Dedifferentiated amniotic fluid mesenchymal stem cell (primary cell): ENCODE measurements around the gene PLAGL1.
A peak's percentile ranks its signal among the peaks of the same experiment; 100 is the strongest.
"Not testable (repeated sequence)": the region's sequence is repeated elsewhere in the genome, so short reads cannot be mapped to it uniquely, and the experiment has no call there.

Experiments used
- DNase-seq: peaks from one replicate; pipeline ENCODE4 v3.0.0-alpha.2; 2016; ENCODE audit errors: extremely low spot score

The PLAGL1 gene

GRCh38 chr6:144009628-144010027 lies 1.6 kb upstream of the PLAGL1 start:
- DNase-seq: not testable (repeated sequence)

- DNase-seq: no peak
These were observed 787 bp upstream of the PLAGL1 start for GRCh38 chr6:144008846-144009245.

GRCh38 chr6:144007478-144008119 lies 460 bp downstream of the PLAGL1 start:
- no peak for DNase-seq

GRCh38 chr6:144006736-144007477 lies 1.2 kb downstream of the PLAGL1 start:
- peak; percentile 43 for DNase-seq

- no peak for DNase-seq
These were observed 8.7 kb downstream of the PLAGL1 start for GRCh38 chr6:143999406-143999805.

- DNase-seq: no peak
These were observed 9.4 kb downstream of the PLAGL1 start for GRCh38 chr6:143998686-143999085.

- no peak for DNase-seq
These were observed 14.0 kb downstream of the PLAGL1 start for GRCh38 chr6:143993965-143994646.

- no peak for DNase-seq
These were observed 15.8 kb downstream of the PLAGL1 start for GRCh38 chr6:143992285-143992684.

GRCh38 chr6:143986463-143987065 lies 21.5 kb downstream of the PLAGL1 start:
- DNase-seq: no peak

- DNase-seq: no peak
These were observed 23.4 kb downstream of the PLAGL1 start for GRCh38 chr6:143984666-143985065.

- DNase-seq: no peak
These were observed 25.1 kb downstream of the PLAGL1 start for GRCh38 chr6:143982968-143983367.

GRCh38 chr6:143980921-143981320 lies 27.1 kb downstream of the PLAGL1 start:
- DNase-seq: no peak

- DNase-seq: no peak
These were observed 31.2 kb downstream of the PLAGL1 start for GRCh38 chr6:143976806-143977349.

GRCh38 chr6:143974089-143974488 lies 34.0 kb downstream of the PLAGL1 start:
- no peak for DNase-seq

GRCh38 chr6:143973097-143973966 lies 34.7 kb downstream of the PLAGL1 start:
- no peak for DNase-seq

- peak; percentile 32 for DNase-seq
These were observed 36.4 kb downstream of the PLAGL1 start for GRCh38 chr6:143971482-143972205.

- DNase-seq: peak; percentile 21
These were observed 37.4 kb downstream of the PLAGL1 start for GRCh38 chr6:143970456-143971218.

- DNase-seq: no peak
These were observed 39.0 kb downstream of the PLAGL1 start for GRCh38 chr6:143969077-143969476.

- no peak for DNase-seq
These were observed 40.2 kb downstream of the PLAGL1 start for GRCh38 chr6:143967706-143968376.
